ENCODE results near the gene SCRT2. TPM values are rescaled to one million over a fixed set of nuclear protein-coding genes. Genes with fewer than 3 reads are reported as not detected.

Gene SCRT2
- total and polyA plus RNA-seq, 2 of the 8 experiments (the other 6 are each of a cell fraction or from before 2014, with no cell fraction given) = 0.12 to 0.34 TPM

GRCh38 chr20:647479-648019 is 28.1 kb downstream of the SCRT2 start:
- Histone ChIP-seq H4K8ac (ENCODE audit: extremely low read depth, insufficient read depth, low read length) (no peak overlapping the region), H3K9me3 (ENCODE audit: insufficient read depth in 2 of 2, low read depth in 1 of 2, low read length in 1 of 2) (no peaks in the 10 kb centered on the region), H2BK5ac (ENCODE audit: low read depth, low read length) (no peak overlapping the region), H3K4ac (replicated peaks; ENCODE audit: insufficient read length, low read depth, low read length) (no peak overlapping the region), H2AK5ac (ENCODE audit: low read depth, low read length) (no peak overlapping the region), H3K4me2 (ENCODE audit: insufficient read depth in 1 of 2, low read depth in 2 of 2, low read length in 2 of 2) (no peak overlapping the region), H3K9ac (replicated peaks in 1 of 4; ENCODE audit: extremely low read depth in 1 of 4, low read depth in 3 of 4, low read length in 3 of 4) (no peak overlapping the region), H4K91ac (replicated peaks; ENCODE audit: insufficient read length, low read length) (no peak overlapping the region), H3K36me3 (ENCODE audit: control insufficient read depth in 2 of 4, insufficient read depth in 4 of 4, low read length in 3 of 4) (peaks cover 7 to 16% (median 15%) of the 10 kb centered on the region in 4 experiments; a peak in 7 of 8 replicates), H3K23me2 (ENCODE audit: low read depth, low read length) (peaks cover 3% of the 10 kb centered on the region; the same call in 1 of the 2 replicates), H3K18ac (ENCODE audit: extremely low read depth, low read length) (no peak overlapping the region), H3K27ac (ENCODE audit: low read depth, low read length) (no peak overlapping the region), H3K27me3 (replicated peaks in 1 of 4; ENCODE audit: control insufficient read depth in 3 of 4, extremely low read depth in 1 of 4, insufficient read depth in 3 of 4, low read length in 3 of 4) (no peaks in the 10 kb centered on the region), H2BK120ac (replicated peaks; ENCODE audit: low read depth, low read length) (no peak overlapping the region), H2BK12ac (ENCODE audit: low read depth, low read length) (no peak overlapping the region), H3K14ac (ENCODE audit: insufficient read length) (no peak overlapping the region), H3K79me2 (ENCODE audit: control insufficient read depth in 1 of 2, insufficient read depth in 2 of 2, low read length in 2 of 2) (no peaks in the 10 kb centered on the region), H4K20me1 (replicated peaks in 1 of 2; ENCODE audit: control insufficient read depth in 1 of 2, insufficient read depth in 2 of 2, low read length in 2 of 2) (peaks cover 0 to 4% of the 10 kb centered on the region in 2 experiments), H3K79me1 (ENCODE audit: low read depth, low read length) (no peaks in the 10 kb centered on the region), H3K23ac (ENCODE audit: insufficient read length) (no peak overlapping the region), H3K56ac (replicated peaks; ENCODE audit: insufficient read length, low read depth, low read length) (no peak overlapping the region), H2BK15ac (ENCODE audit: low read length) (no peak overlapping the region), H3K4me3 (ENCODE audit: extremely low read depth in 1 of 4, insufficient read depth in 2 of 4, low read depth in 3 of 4, low read length in 4 of 4) (no peak overlapping the region), H2BK20ac (ENCODE audit: low read length) (no peak overlapping the region), H2AFZ (ENCODE audit: low read length) (no peak overlapping the region), H4K5ac (ENCODE audit: insufficient read length, low read depth, low read length) (no peak overlapping the region), H3K4me1 (replicated peaks in 1 of 4; ENCODE audit: control insufficient read depth in 3 of 4, insufficient read depth in 4 of 4, low read length in 3 of 4) (peaks cover 0 to 12% (median 8%) of the 10 kb centered on the region in 4 experiments; a peak in 5 of 7 replicates)
- POLR2A ChIA-PET (ENCODE audit: partially characterized antibody) = interaction anchor here (0.7 kb wide), 1 partner anchor 55 kb away, joined by 3 read pairs; no protein-coding TSS in a partner anchor
- DNase-seq (ENCODE audit: low read depth in 1 of 2, low spot score in 2 of 2) (no peak), FAIRE-seq (no peak)
- no peak for TF ChIP-seq BRCA1 (IDR thresholded peaks at IDR 0.05; ENCODE audit: low read depth, low read length)
- no peak for TF ChIP-seq PHF8 (conservative IDR thresholded peaks at IDR 0.05; ENCODE audit: low read depth, low read length)
- no peak for TF ChIP-seq TEAD4 (IDR thresholded peaks at IDR 0.05; ENCODE audit: low read depth, low read length)
- no peak for TF ChIP-seq ASH2L (IDR thresholded peaks at IDR 0.05; ENCODE audit: low read length)
- no peak for TF ChIP-seq NRF1 (IDR thresholded peaks at IDR 0.05; ENCODE audit: low read depth, low read length)
- no peak for TF ChIP-seq JUND (IDR thresholded peaks at IDR 0.05; ENCODE audit: low read length)
- TF ChIP-seq ZNF274 (IDR thresholded peaks at IDR 0.05; ENCODE audit: borderline replicate concordance, extremely low read depth, low read length) = no peak
- TF ChIP-seq CHD1 (IDR thresholded peaks at IDR 0.05; ENCODE audit: low read depth, low read length) = no peak
- no peak for TF ChIP-seq SP2 (IDR thresholded peaks at IDR 0.05; ENCODE audit: low read length)
- TF ChIP-seq SRF (IDR thresholded peaks at IDR 0.05; ENCODE audit: low read depth, low read length) = no peak
- TF ChIP-seq KDM5A (IDR thresholded peaks at IDR 0.05; ENCODE audit: low read length) = no peak
- no peak for TF ChIP-seq RXRA (IDR thresholded peaks at IDR 0.05; ENCODE audit: insufficient read depth, low read depth, low read length)
- CTCF ChIA-PET (ENCODE audit: partially characterized antibody) = interaction anchor here (0.6 to 11.0 kb wide), 19 partner anchors 11 to 148 kb away, joined by 3 to 157 read pairs (median 3); no protein-coding TSS in a partner anchor
- WGBS, 2 experiments (ENCODE audit: extremely low coverage in 1 of 2, insufficient coverage in 1 of 2, insufficient read length in 1 of 2, insufficient replicate concordance in 2 of 2, low coverage in 1 of 2, low lambda C conversion rate in 2 of 2, missing lambda C conversion rate in 1 of 2) = 77% methylated on average over 2 of the region's 2 CpGs; no CpG with 5 or more reads in 1 of the 2 experiments
